C4-2B (cell line): ENCODE measurements around the gene MRPS35.

Experiments
- ZFX ChIP-seq: fragments of 450-650 bp; IDR thresholded peaks from 2 replicates; pipeline ENCODE4 v1.6.1; 2017
- TF ChIP-seq, protein P1 (sequence below): fragments of 450-650 bp; conservative IDR thresholded peaks from 2 replicates; pipeline ENCODE4 v1.5.1; 2017; ENCODE audit warnings: mild to moderate bottlenecking

DNA sequence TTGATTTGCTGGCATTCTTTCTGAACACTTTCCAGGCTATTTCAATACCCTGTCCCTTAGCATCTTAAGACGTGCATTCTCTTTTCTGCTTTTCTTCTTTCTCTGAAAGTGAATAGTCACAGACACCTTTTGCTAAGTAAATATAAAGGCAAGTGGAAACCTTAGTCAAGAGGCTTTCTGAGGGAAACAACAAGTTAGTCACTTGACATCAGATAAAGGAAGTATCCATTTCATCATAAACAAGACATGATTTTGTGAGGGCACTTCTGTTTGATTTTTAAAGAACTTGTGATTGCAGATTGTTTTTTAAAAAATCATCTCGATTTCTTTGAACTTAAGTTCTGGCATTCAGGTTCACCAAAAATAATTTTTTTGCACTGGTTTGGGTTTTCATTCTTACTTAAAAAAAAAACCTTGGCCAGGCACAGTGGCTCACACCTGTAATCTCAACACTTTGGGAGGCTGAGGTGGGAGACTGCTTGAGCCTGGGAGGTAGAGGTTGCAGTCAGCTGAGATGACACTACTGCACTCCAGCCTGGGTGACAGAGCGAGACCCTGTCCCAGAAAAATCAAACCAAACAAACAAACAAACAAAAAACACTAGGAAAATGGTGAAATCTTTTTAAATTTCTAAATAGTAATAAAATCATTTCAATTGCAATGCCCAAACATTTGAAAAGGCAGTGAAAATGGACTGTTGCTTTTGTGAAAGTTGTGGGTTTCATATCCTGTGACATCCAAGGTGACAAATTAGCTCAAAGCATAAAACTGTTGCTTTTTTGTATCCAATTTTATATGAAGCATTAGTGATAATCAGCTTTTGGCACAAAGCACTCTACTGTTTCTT lies 61.1 kb downstream of the MRPS35 start:
- TF ChIP-seq, protein P1, sequence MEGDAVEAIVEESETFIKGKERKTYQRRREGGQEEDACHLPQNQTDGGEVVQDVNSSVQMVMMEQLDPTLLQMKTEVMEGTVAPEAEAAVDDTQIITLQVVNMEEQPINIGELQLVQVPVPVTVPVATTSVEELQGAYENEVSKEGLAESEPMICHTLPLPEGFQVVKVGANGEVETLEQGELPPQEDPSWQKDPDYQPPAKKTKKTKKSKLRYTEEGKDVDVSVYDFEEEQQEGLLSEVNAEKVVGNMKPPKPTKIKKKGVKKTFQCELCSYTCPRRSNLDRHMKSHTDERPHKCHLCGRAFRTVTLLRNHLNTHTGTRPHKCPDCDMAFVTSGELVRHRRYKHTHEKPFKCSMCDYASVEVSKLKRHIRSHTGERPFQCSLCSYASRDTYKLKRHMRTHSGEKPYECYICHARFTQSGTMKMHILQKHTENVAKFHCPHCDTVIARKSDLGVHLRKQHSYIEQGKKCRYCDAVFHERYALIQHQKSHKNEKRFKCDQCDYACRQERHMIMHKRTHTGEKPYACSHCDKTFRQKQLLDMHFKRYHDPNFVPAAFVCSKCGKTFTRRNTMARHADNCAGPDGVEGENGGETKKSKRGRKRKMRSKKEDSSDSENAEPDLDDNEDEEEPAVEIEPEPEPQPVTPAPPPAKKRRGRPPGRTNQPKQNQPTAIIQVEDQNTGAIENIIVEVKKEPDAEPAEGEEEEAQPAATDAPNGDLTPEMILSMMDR = no peak
- TF ChIP-seq ZFX = no peak
